ENCODE data around the gene DOCK1.

Gene DOCK1

GRCh38 chr10:127283576-127283975 is 378.3 kb downstream of the DOCK1 start:
- H3K4me1 ChIP-seq, result no peaks in the 10 kb centered on the region
- H3K4me3 ChIP-seq (ENCODE audit: low read depth, low read length), result no peak overlapping the region
- no peaks in the 10 kb centered on the region for H3K27me3 ChIP-seq (ENCODE audit: control insufficient read depth, insufficient read depth, low read length)
- no peak overlapping the region for H3K4me2 ChIP-seq (ENCODE audit: low read length)
- H3K36me3 ChIP-seq (ENCODE audit: control insufficient read depth, insufficient read depth, low read length), result no peaks in the 10 kb centered on the region
- H3K9me3 ChIP-seq (ENCODE audit: control insufficient read depth, low read length), result no peaks in the 10 kb centered on the region
- TF ChIP-seq CTCF (IDR thresholded peaks at IDR 0.05), result no peak
- no peak overlapping the region for H3K27ac ChIP-seq
- H3K79me2 ChIP-seq, result no peaks in the 10 kb centered on the region
- H2AFZ ChIP-seq, result no peak overlapping the region
- no peak overlapping the region for H3K9ac ChIP-seq

GRCh38 chr10:127290850-127291249 is 385.6 kb downstream of the DOCK1 start:
- Histone ChIP-seq H3K27ac (no peak overlapping the region), H3K79me2 (no peaks in the 10 kb centered on the region), H2AFZ (no peak overlapping the region), H3K4me2 (ENCODE audit: low read length) (no peak overlapping the region), H3K27me3 (ENCODE audit: control insufficient read depth, insufficient read depth, low read length) (no peaks in the 10 kb centered on the region), H3K4me3 (ENCODE audit: low read depth, low read length) (no peak overlapping the region), H3K9ac (no peak overlapping the region), H3K4me1 (peaks cover 9% of the 10 kb centered on the region), H3K9me3 (ENCODE audit: control insufficient read depth, low read length) (no peaks in the 10 kb centered on the region), H3K36me3 (ENCODE audit: control insufficient read depth, insufficient read depth, low read length) (no peaks in the 10 kb centered on the region)
- TF ChIP-seq CTCF (IDR thresholded peaks at IDR 0.05), result no peak

- no peaks in the 10 kb centered on the region for H3K79me2 ChIP-seq
- TF ChIP-seq CTCF (IDR thresholded peaks at IDR 0.05), result no peak
- H3K27me3 ChIP-seq (ENCODE audit: control insufficient read depth, insufficient read depth, low read length), result no peaks in the 10 kb centered on the region
- no peaks in the 10 kb centered on the region for H3K36me3 ChIP-seq (ENCODE audit: control insufficient read depth, insufficient read depth, low read length)
- H3K9ac ChIP-seq, result no peak overlapping the region
- H3K4me1 ChIP-seq, result peaks cover 9% of the 10 kb centered on the region
- H3K27ac ChIP-seq, result no peak overlapping the region
- no peak overlapping the region for H3K4me3 ChIP-seq (ENCODE audit: low read depth, low read length)
- no peak overlapping the region for H2AFZ ChIP-seq
- H3K4me2 ChIP-seq (ENCODE audit: low read length), result no peak overlapping the region
- no peaks in the 10 kb centered on the region for H3K9me3 ChIP-seq (ENCODE audit: control insufficient read depth, low read length)
Observed at GRCh38 chr10:127291329-127291728, 386.1 kb downstream of the DOCK1 start.

- Histone ChIP-seq H3K4me1 (peaks cover 9% of the 10 kb centered on the region), H3K27me3 (ENCODE audit: control insufficient read depth, insufficient read depth, low read length) (no peaks in the 10 kb centered on the region), H3K79me2 (no peaks in the 10 kb centered on the region), H2AFZ (no peak overlapping the region), H3K9me3 (ENCODE audit: control insufficient read depth, low read length) (no peaks in the 10 kb centered on the region), H3K9ac (no peak overlapping the region), H3K27ac (no peak overlapping the region), H3K4me3 (ENCODE audit: low read depth, low read length) (no peak overlapping the region), H3K4me2 (ENCODE audit: low read length) (no peak overlapping the region), H3K36me3 (ENCODE audit: control insufficient read depth, insufficient read depth, low read length) (no peaks in the 10 kb centered on the region)
- no peak for TF ChIP-seq CTCF (IDR thresholded peaks at IDR 0.05)
Observed at GRCh38 chr10:127292888-127293287, 387.7 kb downstream of the DOCK1 start.

GRCh38 chr10:127293640-127294039 is 388.4 kb downstream of the DOCK1 start:
- no peak for TF ChIP-seq CTCF (IDR thresholded peaks at IDR 0.05)
- Histone ChIP-seq H3K36me3 (ENCODE audit: control insufficient read depth, insufficient read depth, low read length) (no peaks in the 10 kb centered on the region), H3K27me3 (ENCODE audit: control insufficient read depth, insufficient read depth, low read length) (no peaks in the 10 kb centered on the region), H2AFZ (no peak overlapping the region), H3K27ac (no peak overlapping the region), H3K4me2 (ENCODE audit: low read length) (no peak overlapping the region), H3K4me3 (ENCODE audit: low read depth, low read length) (no peak overlapping the region), H3K79me2 (no peaks in the 10 kb centered on the region), H3K9me3 (ENCODE audit: control insufficient read depth, low read length) (no peaks in the 10 kb centered on the region), H3K9ac (no peak overlapping the region), H3K4me1 (peaks cover 9% of the 10 kb centered on the region)

Measured in parathyroid adenoma (tissue), 2 donors.